Measurements from ENCODE around the gene EMCN. TPM values are rescaled to one million over a fixed set of nuclear protein-coding genes. Genes with fewer than 3 reads are reported as not detected.

The EMCN gene
- total and polyA plus RNA-seq, 9 of the 15 experiments (the other 6 are each of a cell fraction or from before 2014, with no cell fraction given): not detected

GRCh38 chr4:100391086-100391485 is 126.7 kb downstream of the EMCN start (continued):
- TF ChIP-seq ZBTB40 (IDR thresholded peaks at IDR 0.05) (no peak), ZBTB40 (CRISPR knock-in tag; IDR thresholded peaks at IDR 0.05) (no peak), POLR2B (IDR thresholded peaks at IDR 0.05; ENCODE audit: low read depth, partially characterized antibody) (no peak), ZNF347 (CRISPR knock-in tag; IDR thresholded peaks at IDR 0.05; ENCODE audit: low read depth) (no peak), NCOA1 (IDR thresholded peaks at IDR 0.05; ENCODE audit: low read depth) (no peak), ZBTB12 (CRISPR knock-in tag; IDR thresholded peaks at IDR 0.05) (no peak)

All from K562 (cell line).